H9 (cell line): Measurements from ENCODE around the gene ITPKB. TPM values are rescaled to one million over a fixed set of nuclear protein-coding genes. Genes with fewer than 3 reads are reported as not detected.

Experiments used
- DNase-seq: peaks from one replicate; pipeline ENCODE4 v3.0.0-alpha.2; 2017
- H2AFZ ChIP-seq: one replicate; pipeline ENCODE4 v1.6.1; 2013; ENCODE audit warnings: mild to moderate bottlenecking, low read length, control low read depth, moderate library complexity
- H2AK5ac ChIP-seq: 2 replicates; pipeline ENCODE4 v1.6.1; 2013; ENCODE audit warnings: low read length, control low read depth, mixed read lengths; ENCODE audit not compliant: insufficient read length
- H2BK120ac ChIP-seq: one replicate; pipeline ENCODE4 v1.6.1; 2013; ENCODE audit warnings: low read depth, mild to moderate bottlenecking, low read length, control low read depth, inconsistent platforms; ENCODE audit not compliant: poor library complexity, severe bottlenecking
- H2BK12ac ChIP-seq: 2 replicates; pipeline ENCODE4 v1.6.1; 2013; ENCODE audit warnings: low read length, control low read depth, mixed read lengths, low read depth; ENCODE audit not compliant: insufficient read length
- H2BK15ac ChIP-seq: 2 replicates; pipeline ENCODE4 v1.6.1; 2013; ENCODE audit warnings: low read depth, low read length, control low read depth
- H2BK20ac ChIP-seq: one replicate; pipeline ENCODE4 v1.6.1; 2013; ENCODE audit warnings: low read depth, mild to moderate bottlenecking, low read length, control low read depth, inconsistent platforms; ENCODE audit not compliant: poor library complexity, severe bottlenecking
- H2BK5ac ChIP-seq: 2 replicates; pipeline ENCODE4 v1.6.1; 2013; ENCODE audit warnings: low read length, control low read depth, mixed read lengths; ENCODE audit not compliant: insufficient read length
- H3K14ac ChIP-seq: 2 replicates; pipeline ENCODE4 v1.6.1; 2013; ENCODE audit warnings: low read length, control low read depth; ENCODE audit not compliant: insufficient read depth
- H3K18ac ChIP-seq: 2 replicates; pipeline ENCODE4 v1.6.1; 2013; ENCODE audit warnings: low read depth, mild to moderate bottlenecking, mixed read lengths, low read length, control low read depth; ENCODE audit not compliant: insufficient read length
- H3K23ac ChIP-seq: 2 replicates; pipeline ENCODE4 v1.6.1; 2013; ENCODE audit warnings: low read length, control low read depth, mixed read lengths, low read depth; ENCODE audit not compliant: insufficient read length
- H3K23me2 ChIP-seq: 2 replicates; pipeline ENCODE4 v1.6.1; 2013; ENCODE audit warnings: low read depth, mild to moderate bottlenecking, mixed read lengths, low read length, control low read depth; ENCODE audit not compliant: insufficient read length, poor library complexity, severe bottlenecking
- H3K27ac ChIP-seq: 2 replicates; pipeline ENCODE4 v1.5.1; 2013; ENCODE audit warnings: low read length, control low read depth, mixed read lengths, low read depth; ENCODE audit not compliant: insufficient read length
- H3K27me3 ChIP-seq: 2 replicates; pipeline ENCODE4 v1.6.1; 2013; ENCODE audit warnings: low read length, control low read depth, inconsistent platforms; ENCODE audit not compliant: insufficient read depth
- H3K4ac ChIP-seq: 2 replicates; pipeline ENCODE4 v1.6.1; 2013; ENCODE audit warnings: low read depth, mild to moderate bottlenecking, control low read depth, inconsistent platforms, low read length, moderate library complexity
- H3K4me1 ChIP-seq: 2 replicates; pipeline ENCODE4 v1.6.1; 2013; ENCODE audit warnings: low read length, control low read depth, inconsistent platforms; ENCODE audit not compliant: insufficient read depth
- H3K4me2 ChIP-seq: 2 replicates; pipeline ENCODE4 v1.6.1; 2013; ENCODE audit warnings: low read length, control low read depth, mixed read lengths; ENCODE audit not compliant: insufficient read length, insufficient read depth
- H3K56ac ChIP-seq: 2 replicates; pipeline ENCODE4 v1.6.1; 2013; ENCODE audit warnings: low read depth, mild to moderate bottlenecking, mixed read lengths, low read length, control low read depth; ENCODE audit not compliant: insufficient read length
- H3K79me1 ChIP-seq: 2 replicates; pipeline ENCODE4 v1.6.1; 2013; ENCODE audit warnings: low read depth, mild to moderate bottlenecking, moderate library complexity, low read length, control low read depth, inconsistent platforms; ENCODE audit not compliant: insufficient read depth, poor library complexity, severe bottlenecking
- H3K79me2 ChIP-seq: 2 replicates; pipeline ENCODE4 v1.6.1; 2013; ENCODE audit warnings: low read length, control low read depth, inconsistent platforms; ENCODE audit not compliant: insufficient read depth
- H3K9ac ChIP-seq: 2 replicates; pipeline ENCODE4 v1.6.1; 2013; ENCODE audit warnings: low read length, control low read depth, mixed read lengths; ENCODE audit not compliant: insufficient read length; ENCODE audit errors: extremely low read depth
- H3K9me3 ChIP-seq: one replicate; pipeline ENCODE4 v1.6.1; 2013; ENCODE audit warnings: low read depth, low read length, inconsistent platforms; ENCODE audit not compliant: control insufficient read depth
- H3T11ph ChIP-seq: one replicate; pipeline ENCODE4 v1.6.1; 2013; ENCODE audit warnings: mild to moderate bottlenecking, low read length, control low read depth, inconsistent platforms
- H4K20me1 ChIP-seq: one replicate; pipeline ENCODE4 v1.6.1; 2013; ENCODE audit not compliant: control insufficient read depth, insufficient read length, insufficient read depth
- H4K5ac ChIP-seq: 2 replicates; pipeline ENCODE4 v1.6.1; 2013; ENCODE audit warnings: low read depth, mild to moderate bottlenecking, mixed read lengths, low read length, control low read depth; ENCODE audit not compliant: insufficient read length
- H4K8ac ChIP-seq: replicated peaks from 2 replicates; pipeline ENCODE4 v1.6.1; 2013; ENCODE audit warnings: low read length, control low read depth, mixed read lengths, low read depth; ENCODE audit not compliant: insufficient read length
- H4K91ac ChIP-seq: 2 replicates; pipeline ENCODE4 v1.6.1; 2013; ENCODE audit warnings: low read depth, mild to moderate bottlenecking, moderate library complexity, mixed read lengths, low read length, control low read depth; ENCODE audit not compliant: insufficient read length
- H3K27ac Mint-ChIP-seq, 3 experiments: 2 replicates in 2 of 3; 3 replicates in 1 of 3; pipeline ENCODE4 v1.8.0; 2020 to 2021; ENCODE audit warnings: mixed read lengths in 3 of 3, mild to moderate bottlenecking in 1 of 3, moderate library complexity in 1 of 3
- H3K27me3 Mint-ChIP-seq: 2 replicates; pipeline ENCODE4 v1.8.0; 2021; ENCODE audit warnings: low read depth, mild to moderate bottlenecking, moderate library complexity, mixed read lengths
- H3K36me3 Mint-ChIP-seq, 3 experiments: 2 replicates in 2 of 3; 3 replicates in 1 of 3; pipeline ENCODE4 v1.8.0; 2020 to 2021; ENCODE audit warnings: low read depth in 3 of 3, mixed read lengths in 3 of 3; ENCODE audit not compliant: insufficient read depth in 1 of 3
- H3K4me1 Mint-ChIP-seq, 2 experiments: 2 replicates each; pipeline ENCODE4 v1.8.0; 2020; ENCODE audit warnings: mixed read lengths in 2 of 2
- H3K4me3 Mint-ChIP-seq, 2 experiments: 2 replicates in 1 of 2; 3 replicates in 1 of 2; pipeline ENCODE4 v1.8.0; 2020 to 2021; ENCODE audit warnings: mild to moderate bottlenecking in 2 of 2, mixed read lengths in 2 of 2, moderate library complexity in 1 of 2
- H3K9me3 Mint-ChIP-seq, 2 experiments: 2 replicates in 1 of 2; 3 replicates in 1 of 2; pipeline ENCODE4 v1.8.0; 2020; ENCODE audit warnings: mild to moderate bottlenecking in 2 of 2, mixed read lengths in 2 of 2, moderate library complexity in 1 of 2
- WGBS: extraction: QIAGEN DNeasy Blood & Tissue Kit; methylation state at CpG from one replicate; pipeline ENCODE4 v1.1.7; 2013; ENCODE audit warnings: missing lambda C conversion rate, low lambda C conversion rate, mixed read lengths; ENCODE audit not compliant: insufficient read length; ENCODE audit errors: extremely low coverage; 5-methylcytosine and 5-hydroxymethylcytosine counted together
- total RNA-seq: library from RNA; stranded (reverse); gene quantifications from 2 replicates; pipeline ENCODE4 v1.2.1, GENCODE V29; 2021
- TF ChIP-seq, protein P1 (sequence below): fragments of 200-600 bp; sonication (generic); conservative IDR thresholded peaks from 3 replicates; pipeline ENCODE4 v1.8.0; 2021; ENCODE audit warnings: antibody characterized with exemption, mild to moderate bottlenecking

Gene ITPKB
- total RNA-seq, 1 experiment from 2014 or later: 3.8 TPM

DNA sequence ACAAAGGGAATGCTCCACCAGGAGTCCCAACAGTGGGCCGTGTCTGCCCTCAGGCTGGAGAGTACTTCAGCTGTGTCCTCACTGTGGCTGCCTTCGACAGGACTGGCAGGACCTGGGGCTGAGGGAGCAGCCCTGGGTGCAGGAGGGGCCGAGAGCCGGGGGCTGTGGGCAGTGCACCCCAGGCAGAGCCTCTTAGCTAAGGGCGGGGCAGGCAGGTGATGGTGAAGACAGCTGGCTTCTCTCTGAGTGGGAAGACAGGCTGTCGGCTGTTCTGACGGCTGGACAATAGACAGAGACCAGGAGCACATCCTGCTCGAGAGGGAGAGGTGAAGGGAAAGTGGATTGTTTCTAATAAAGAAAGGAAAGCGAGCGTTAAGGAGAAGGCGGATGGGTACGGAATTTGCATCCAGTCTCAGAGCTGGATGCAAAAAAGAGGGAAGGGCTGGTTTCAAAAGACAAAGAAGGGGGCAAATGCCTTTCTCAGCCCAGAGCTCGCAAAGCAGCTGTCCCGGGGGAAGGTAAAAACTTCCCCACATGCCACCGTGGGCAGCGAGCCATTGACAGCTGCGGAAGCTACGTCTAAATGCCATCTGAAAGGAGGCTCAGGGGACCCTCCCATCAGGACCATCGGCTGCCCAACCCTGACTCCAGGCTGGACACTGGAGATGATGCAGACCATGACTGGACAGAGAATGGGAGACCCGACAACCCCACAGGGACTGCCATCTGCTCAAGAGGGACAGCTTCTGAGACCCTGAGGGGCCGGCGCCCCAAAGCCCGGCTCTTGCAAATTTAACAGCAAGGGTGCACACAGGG, 98.6 kb downstream of the ITPKB start:
- Histone ChIP-seq H3T11ph (no peak overlapping the region), H3K23me2 (no peaks in the 10 kb centered on the region), H3K4me2 (no peak overlapping the region), H2BK12ac (no peak overlapping the region), H4K20me1 (no peaks in the 10 kb centered on the region), H2BK20ac (no peak overlapping the region), H3K9ac (no peak overlapping the region), H3K56ac (no peak overlapping the region), H3K27me3 (no peaks in the 10 kb centered on the region), H3K4me1 (no peaks in the 10 kb centered on the region), H3K9me3 (no peaks in the 10 kb centered on the region), H3K79me1 (no peaks in the 10 kb centered on the region), H2BK120ac (no peak overlapping the region), H3K18ac (no peak overlapping the region), H3K79me2 (no peaks in the 10 kb centered on the region), H4K5ac (no peak overlapping the region), H2AFZ (no peak overlapping the region), H2BK15ac (no peak overlapping the region), H2AK5ac (no peak overlapping the region), H3K23ac (no peak overlapping the region), H2BK5ac (no peak overlapping the region), H3K14ac (no peak overlapping the region; the same call in 1 of the 2 replicates), H4K8ac (no peak overlapping the region), H4K91ac (no peak overlapping the region), H3K27ac (no peak overlapping the region), H3K4ac (no peak overlapping the region)
- DNase-seq: no peak
- H3K4me1 Mint-ChIP-seq: peaks cover 27 to 39% of the 10 kb centered on the region in 2 experiments
- H3K36me3 Mint-ChIP-seq: peaks cover 0 to 5% (median 4%) of the 10 kb centered on the region in 3 experiments; a peak in 3 of 7 replicates
- no peak overlapping the region; a peak in 1 of 7 replicates for H3K27ac Mint-ChIP-seq
- H3K4me3 Mint-ChIP-seq: no peak overlapping the region
- H3K9me3 Mint-ChIP-seq: no peaks in the 10 kb centered on the region
- TF ChIP-seq, protein P1, sequence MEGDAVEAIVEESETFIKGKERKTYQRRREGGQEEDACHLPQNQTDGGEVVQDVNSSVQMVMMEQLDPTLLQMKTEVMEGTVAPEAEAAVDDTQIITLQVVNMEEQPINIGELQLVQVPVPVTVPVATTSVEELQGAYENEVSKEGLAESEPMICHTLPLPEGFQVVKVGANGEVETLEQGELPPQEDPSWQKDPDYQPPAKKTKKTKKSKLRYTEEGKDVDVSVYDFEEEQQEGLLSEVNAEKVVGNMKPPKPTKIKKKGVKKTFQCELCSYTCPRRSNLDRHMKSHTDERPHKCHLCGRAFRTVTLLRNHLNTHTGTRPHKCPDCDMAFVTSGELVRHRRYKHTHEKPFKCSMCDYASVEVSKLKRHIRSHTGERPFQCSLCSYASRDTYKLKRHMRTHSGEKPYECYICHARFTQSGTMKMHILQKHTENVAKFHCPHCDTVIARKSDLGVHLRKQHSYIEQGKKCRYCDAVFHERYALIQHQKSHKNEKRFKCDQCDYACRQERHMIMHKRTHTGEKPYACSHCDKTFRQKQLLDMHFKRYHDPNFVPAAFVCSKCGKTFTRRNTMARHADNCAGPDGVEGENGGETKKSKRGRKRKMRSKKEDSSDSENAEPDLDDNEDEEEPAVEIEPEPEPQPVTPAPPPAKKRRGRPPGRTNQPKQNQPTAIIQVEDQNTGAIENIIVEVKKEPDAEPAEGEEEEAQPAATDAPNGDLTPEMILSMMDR: no peak
- H3K27me3 Mint-ChIP-seq: no peaks in the 10 kb centered on the region
- 100% methylated on average over 3 of the region's 23 CpGs for WGBS
